ENCODE results near the gene CCDC91.
A peak's percentile ranks its signal among the peaks of the same experiment; 100 is the strongest.

Gene CCDC91

GRCh38 chr12:28568118-28568517 is 377.9 kb downstream of the CCDC91 start:
- H3K27ac ChIP-seq: no peak overlapping the region

GRCh38 chr12:28568704-28569103 is 378.4 kb downstream of the CCDC91 start:
- DNase-seq (ENCODE audit: low read depth, low spot score): no peak
- H3K27ac ChIP-seq: no peak overlapping the region

More at GRCh38 chr12:28568118-28568517, 377.9 kb downstream of the CCDC91 start:
- DNase-seq (ENCODE audit: low read depth, low spot score): peak; percentile 41

- H3K27ac ChIP-seq: peak overlapping the region; percentile 34
Measured at GRCh38 chr12:28569698-28570411, 379.6 kb downstream of the CCDC91 start.

GRCh38 chr12:28570811-28571210 is 380.6 kb downstream of the CCDC91 start:
- no peak for DNase-seq (ENCODE audit: low read depth, low spot score)
- no peak overlapping the region for H3K27ac ChIP-seq

More at GRCh38 chr12:28569698-28570411, 379.6 kb downstream of the CCDC91 start:
- DNase-seq (ENCODE audit: low read depth, low spot score): no peak

- no peak for DNase-seq (ENCODE audit: low read depth, low spot score)
- H3K27ac ChIP-seq: no peak overlapping the region
Measured at GRCh38 chr12:28574746-28575592, 384.7 kb downstream of the CCDC91 start.

- no peak overlapping the region for H3K27ac ChIP-seq
- no peak for DNase-seq (ENCODE audit: low read depth, low spot score)
Measured at GRCh38 chr12:28575593-28576205, 385.4 kb downstream of the CCDC91 start.

- no peak overlapping the region for H3K27ac ChIP-seq
- no peak for DNase-seq (ENCODE audit: low read depth, low spot score)
Measured at GRCh38 chr12:28578361-28578760, 388.1 kb downstream of the CCDC91 start.

- no peak overlapping the region for H3K27ac ChIP-seq
- DNase-seq (ENCODE audit: low read depth, low spot score): no peak
Measured at GRCh38 chr12:28578833-28579252, 388.6 kb downstream of the CCDC91 start.

- no peak overlapping the region for H3K27ac ChIP-seq
- no peak for DNase-seq (ENCODE audit: low read depth, low spot score)
Measured at GRCh38 chr12:28582672-28583376, 392.6 kb downstream of the CCDC91 start.

GRCh38 chr12:28583701-28584261 is 393.5 kb downstream of the CCDC91 start:
- H3K27ac ChIP-seq: no peak overlapping the region
- DNase-seq (ENCODE audit: low read depth, low spot score): no peak

GRCh38 chr12:28585146-28585545 is 394.9 kb downstream of the CCDC91 start:
- no peak overlapping the region for H3K27ac ChIP-seq
- DNase-seq (ENCODE audit: low read depth, low spot score): no peak

GRCh38 chr12:28586481-28586880 is 396.2 kb downstream of the CCDC91 start:
- no peak for DNase-seq (ENCODE audit: low read depth, low spot score)
- H3K27ac ChIP-seq: no peak overlapping the region

GRCh38 chr12:28591831-28592230 is 401.6 kb downstream of the CCDC91 start:
- H3K27ac ChIP-seq: no peak overlapping the region
- no peak for DNase-seq (ENCODE audit: low read depth, low spot score)

Measured in epithelial cell of prostate (primary cell).